ENCODE data around the gene RNF152. TPM values are rescaled to one million over a fixed set of nuclear protein-coding genes. Genes with fewer than 3 reads are reported as not detected.

Gene RNF152
- total RNA-seq, 1 donor, result 12.8 TPM

GRCh38 chr18:61889541-61889940 lies 3.3 kb downstream of the RNF152 start:
- no peak for DNase-seq (ENCODE audit: low read depth)
- H3K4me3 ChIP-seq (ENCODE audit: low read depth, low read length), result no peak overlapping the region
- TF ChIP-seq, protein P1, sequence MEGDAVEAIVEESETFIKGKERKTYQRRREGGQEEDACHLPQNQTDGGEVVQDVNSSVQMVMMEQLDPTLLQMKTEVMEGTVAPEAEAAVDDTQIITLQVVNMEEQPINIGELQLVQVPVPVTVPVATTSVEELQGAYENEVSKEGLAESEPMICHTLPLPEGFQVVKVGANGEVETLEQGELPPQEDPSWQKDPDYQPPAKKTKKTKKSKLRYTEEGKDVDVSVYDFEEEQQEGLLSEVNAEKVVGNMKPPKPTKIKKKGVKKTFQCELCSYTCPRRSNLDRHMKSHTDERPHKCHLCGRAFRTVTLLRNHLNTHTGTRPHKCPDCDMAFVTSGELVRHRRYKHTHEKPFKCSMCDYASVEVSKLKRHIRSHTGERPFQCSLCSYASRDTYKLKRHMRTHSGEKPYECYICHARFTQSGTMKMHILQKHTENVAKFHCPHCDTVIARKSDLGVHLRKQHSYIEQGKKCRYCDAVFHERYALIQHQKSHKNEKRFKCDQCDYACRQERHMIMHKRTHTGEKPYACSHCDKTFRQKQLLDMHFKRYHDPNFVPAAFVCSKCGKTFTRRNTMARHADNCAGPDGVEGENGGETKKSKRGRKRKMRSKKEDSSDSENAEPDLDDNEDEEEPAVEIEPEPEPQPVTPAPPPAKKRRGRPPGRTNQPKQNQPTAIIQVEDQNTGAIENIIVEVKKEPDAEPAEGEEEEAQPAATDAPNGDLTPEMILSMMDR (IDR thresholded peaks at IDR 0.05; ENCODE audit: insufficient read depth, low read length), result no peak

DNA sequence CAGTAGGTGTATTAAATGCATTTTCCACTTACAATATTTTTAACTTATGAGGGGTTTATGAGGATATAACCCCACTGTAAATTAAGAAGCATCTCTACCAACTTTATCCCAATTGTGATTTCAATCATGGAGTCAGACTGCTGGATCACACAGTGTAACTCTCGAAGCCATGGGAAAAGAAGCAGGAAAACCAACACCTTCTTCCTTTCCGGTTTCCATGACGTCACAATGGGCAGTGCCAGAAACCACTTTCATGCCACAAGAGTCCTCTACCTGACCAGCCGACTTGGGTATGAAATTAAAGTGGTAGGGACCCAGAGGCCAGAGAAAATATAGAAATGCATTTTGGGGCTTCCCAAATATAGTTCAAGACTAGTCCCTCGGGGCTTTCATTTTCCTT lies 4.2 kb downstream of the RNF152 start:
- no peak overlapping the region for H3K4me3 ChIP-seq (ENCODE audit: low read depth, low read length)
- TF ChIP-seq, protein P1 (IDR thresholded peaks at IDR 0.05; ENCODE audit: insufficient read depth, low read length), result no peak
- DNase-seq (ENCODE audit: low read depth), result no peak

DNA sequence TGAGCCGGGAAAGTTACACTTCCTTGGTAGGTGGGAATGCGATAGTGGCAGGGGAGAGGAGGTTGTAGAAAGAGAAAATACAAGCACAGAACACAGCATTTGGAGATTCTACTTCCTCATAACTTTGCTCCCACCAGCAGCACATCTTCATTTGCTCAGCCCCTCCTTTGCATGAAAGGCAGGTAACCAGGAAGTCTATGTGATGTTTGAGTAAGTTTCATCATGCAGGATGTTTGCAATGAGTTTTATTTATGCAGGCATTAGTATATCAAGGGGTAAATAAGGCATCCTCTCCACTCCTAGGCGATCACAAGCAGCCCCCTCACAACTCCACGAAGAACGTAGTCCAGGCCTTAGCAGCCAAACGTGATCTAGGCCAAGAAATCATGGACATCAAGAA lies 5.0 kb downstream of the RNF152 start:
- H3K4me3 ChIP-seq (ENCODE audit: low read depth, low read length), result no peak overlapping the region
- TF ChIP-seq, protein P1 (IDR thresholded peaks at IDR 0.05; ENCODE audit: insufficient read depth, low read length), result no peak
- no peak for DNase-seq (ENCODE audit: low read depth)

DNA sequence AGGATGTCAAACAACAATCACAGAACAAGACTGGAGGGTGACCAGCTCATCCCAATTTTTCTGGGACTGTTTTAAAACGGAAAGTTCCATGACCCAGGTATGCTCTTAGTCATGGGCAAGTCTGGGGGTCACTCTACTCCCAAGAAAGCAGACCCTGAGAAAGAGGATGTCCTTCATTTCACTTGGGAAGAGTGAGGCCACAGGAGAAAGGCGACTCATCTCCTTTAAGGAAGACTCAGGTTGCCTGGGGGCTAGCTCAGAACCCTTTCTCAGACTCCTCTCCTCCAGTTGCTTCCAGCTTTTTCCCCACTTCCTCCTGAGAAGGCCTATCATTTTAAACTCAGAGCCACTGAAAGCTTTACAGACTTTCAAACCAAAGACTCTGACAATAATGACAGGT lies 9.3 kb downstream of the RNF152 start:
- DNase-seq (ENCODE audit: low read depth), result no peak
- no peak overlapping the region for H3K4me3 ChIP-seq (ENCODE audit: low read depth, low read length)
- TF ChIP-seq, protein P1 (IDR thresholded peaks at IDR 0.05; ENCODE audit: insufficient read depth, low read length), result no peak

DNA sequence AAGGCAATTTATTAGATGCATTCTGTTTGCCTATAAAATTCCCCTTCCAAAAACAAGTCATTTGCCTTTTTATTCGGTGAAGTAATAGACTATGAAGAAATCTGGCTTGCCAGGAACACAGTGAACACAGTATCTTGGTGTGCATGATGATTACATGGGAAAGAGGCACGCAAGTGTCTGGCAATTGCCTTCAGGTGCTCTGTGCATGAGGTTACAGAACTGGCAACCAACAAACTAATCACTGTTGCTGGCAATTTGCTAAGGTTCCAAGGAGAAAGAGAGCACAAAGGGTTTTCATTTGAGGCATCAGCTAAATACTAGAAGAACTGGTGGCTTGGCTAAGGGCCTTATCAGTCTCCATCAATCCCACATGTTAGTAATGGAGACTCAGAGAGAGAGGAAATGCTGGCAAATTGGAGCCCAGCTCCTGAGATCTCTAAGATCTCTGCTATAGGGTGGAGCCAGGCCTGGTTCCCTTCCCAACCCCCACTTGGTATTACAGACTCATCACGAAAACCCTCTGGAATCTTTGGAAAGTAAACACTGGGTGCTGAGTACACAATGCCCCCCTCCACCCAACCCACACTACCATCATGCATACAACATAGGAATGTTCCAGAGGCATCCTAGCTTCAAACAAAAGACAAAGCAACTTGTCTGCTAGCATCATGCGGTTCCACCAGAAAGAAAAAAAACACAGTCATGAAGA lies 10.4 kb downstream of the RNF152 start:
- no peak overlapping the region for H3K4me3 ChIP-seq (ENCODE audit: low read depth, low read length)
- TF ChIP-seq, protein P1 (IDR thresholded peaks at IDR 0.05; ENCODE audit: insufficient read depth, low read length), result no peak
- peak; percentile 38 for DNase-seq (ENCODE audit: low read depth)

- DNase-seq (ENCODE audit: low read depth), result no peak
- TF ChIP-seq, protein P1 (IDR thresholded peaks at IDR 0.05; ENCODE audit: insufficient read depth, low read length), result no peak
- H3K4me3 ChIP-seq (ENCODE audit: low read depth, low read length), result no peak overlapping the region
These were observed 15.9 kb downstream of the RNF152 start for GRCh38 chr18:61876899-61877298.

GRCh38 chr18:61870151-61870550 lies 22.7 kb downstream of the RNF152 start:
- TF ChIP-seq, protein P1 (IDR thresholded peaks at IDR 0.05; ENCODE audit: insufficient read depth, low read length), result no peak
- no peak overlapping the region for H3K4me3 ChIP-seq (ENCODE audit: low read depth, low read length)
- DNase-seq (ENCODE audit: low read depth), result no peak

Measured in fibroblast of the aortic adventitia (primary cell).